Astrocyte (in vitro differentiated cells and primary cell): ENCODE measurements around the gene IRX5. TPM values are rescaled to one million over a fixed set of nuclear protein-coding genes. Genes with fewer than 3 reads are reported as not detected.

ENCODE experiments used
- DNase-seq: peaks from one replicate; pipeline ENCODE4 v3.0.0-alpha.2; 2010; ENCODE audit warnings: low read depth
- FAIRE-seq: peaks from 2 replicates; lab custom pipeline; 2011; peaks lifted over from hg19 to GRCh38; lab: Jason Lieb, UNC
- H2AFZ ChIP-seq: 2 replicates; pipeline ENCODE4 v1.6.0; 2012; ENCODE audit warnings: low read depth, low read length, inconsistent platforms
- H3K27ac ChIP-seq: 2 replicates; pipeline ENCODE4 v1.5.1; 2011; ENCODE audit warnings: low read depth, low read length, inconsistent platforms
- H3K27me3 ChIP-seq: 2 replicates; pipeline ENCODE4 v1.6.0; 2011; ENCODE audit warnings: low read length, inconsistent platforms; ENCODE audit not compliant: insufficient read depth
- H3K36me3 ChIP-seq: 2 replicates; pipeline ENCODE4 v1.5.1; 2011; ENCODE audit warnings: low read length, inconsistent platforms; ENCODE audit not compliant: insufficient read depth
- H3K4me1 ChIP-seq: 2 replicates; pipeline ENCODE4 v1.5.1; 2011; ENCODE audit warnings: low read length, inconsistent platforms; ENCODE audit not compliant: insufficient read depth
- H3K4me2 ChIP-seq: 2 replicates; pipeline ENCODE4 v1.6.0; 2012; ENCODE audit warnings: low read length, inconsistent platforms
- H3K4me3 ChIP-seq: 2 replicates; pipeline ENCODE4 v1.5.1; 2011; ENCODE audit warnings: low read depth, mild to moderate bottlenecking, low read length, inconsistent platforms; ENCODE audit not compliant: insufficient read depth
- H3K79me2 ChIP-seq: 2 replicates; pipeline ENCODE4 v1.6.0; 2012; ENCODE audit warnings: mild to moderate bottlenecking, low read length, inconsistent platforms; ENCODE audit not compliant: insufficient read depth
- H3K9ac ChIP-seq: 2 replicates; pipeline ENCODE4 v1.6.0; 2012; ENCODE audit warnings: mild to moderate bottlenecking, low read length, inconsistent platforms
- H3K9me3 ChIP-seq: 2 replicates; pipeline ENCODE4 v1.5.1; 2012; ENCODE audit warnings: low read depth, mild to moderate bottlenecking, low read length, inconsistent platforms; ENCODE audit not compliant: insufficient read depth
- H4K20me1 ChIP-seq: 2 replicates; pipeline ENCODE4 v1.6.0; 2012; ENCODE audit warnings: low read length, inconsistent platforms; ENCODE audit not compliant: insufficient read depth
- H3K27ac Mint-ChIP-seq: one replicate; pipeline ENCODE4 v1.8.0; 2021; ENCODE audit warnings: mild to moderate bottlenecking, mixed read lengths; ENCODE audit not compliant: unreplicated experiment
- H3K27me3 Mint-ChIP-seq: one replicate; pipeline ENCODE4 v1.8.0; 2021; ENCODE audit warnings: low read depth, mixed read lengths; ENCODE audit not compliant: unreplicated experiment
- H3K36me3 Mint-ChIP-seq: one replicate; pipeline ENCODE4 v1.8.0; 2021; ENCODE audit warnings: low read depth, mixed read lengths; ENCODE audit not compliant: unreplicated experiment
- H3K4me1 Mint-ChIP-seq: one replicate; pipeline ENCODE4 v1.8.0; 2021; ENCODE audit warnings: low read depth, mixed read lengths; ENCODE audit not compliant: unreplicated experiment
- H3K4me3 Mint-ChIP-seq: one replicate; pipeline ENCODE4 v1.8.0; 2021; ENCODE audit warnings: mild to moderate bottlenecking, moderate library complexity, mixed read lengths; ENCODE audit not compliant: unreplicated experiment
- H3K9me3 Mint-ChIP-seq: one replicate; pipeline ENCODE4 v1.8.0; 2021; ENCODE audit warnings: mild to moderate bottlenecking, mixed read lengths; ENCODE audit not compliant: unreplicated experiment
- EZH2 ChIP-seq: IDR thresholded peaks from 2 replicates; pipeline ENCODE4 v1.6.1; 2012; ENCODE audit warnings: mild to moderate bottlenecking, low read length, inconsistent platforms; ENCODE audit not compliant: insufficient read depth
- total RNA-seq: library from RNA; stranded (reverse); gene quantifications from 2 replicates; pipeline ENCODE4 v1.2.1, GENCODE V29; 2021
- TF ChIP-seq, protein P1 (sequence below): IDR thresholded peaks from 2 replicates; pipeline ENCODE4 v1.5.1; 2011; ENCODE audit warnings: low read depth, mild to moderate bottlenecking, inconsistent platforms, low read length, moderate library complexity; ENCODE audit not compliant: insufficient read depth

Gene IRX5
- total RNA-seq, 1 donor from 2014 or later = 0.57 TPM

DNA sequence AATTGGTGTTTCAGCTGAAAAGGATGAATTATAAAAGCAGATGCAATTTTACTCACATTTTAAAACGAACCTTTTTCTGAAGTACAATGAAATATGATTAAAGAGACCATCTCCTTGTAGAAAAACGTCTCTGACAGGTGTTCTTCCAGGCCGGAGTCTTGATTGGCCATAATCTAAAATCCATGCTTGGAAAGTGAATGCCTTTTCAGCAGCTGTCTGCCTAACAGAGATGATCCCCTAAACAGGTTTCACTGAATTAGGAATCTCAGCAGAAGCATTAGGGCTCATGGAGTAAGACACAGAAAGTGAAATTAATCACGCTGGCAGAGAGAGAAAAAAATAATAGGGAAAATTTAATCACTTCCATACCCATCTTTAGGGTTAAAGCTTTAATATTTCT, 39.3 kb upstream of the IRX5 start:
- H3K36me3 Mint-ChIP-seq = no peaks in the 10 kb centered on the region

GRCh38 chr16:54892981-54893380, 37.7 kb upstream of the IRX5 start:
- H3K27ac Mint-ChIP-seq = no peak overlapping the region
- Histone ChIP-seq H3K4me2 (no peak overlapping the region), H2AFZ (no peak overlapping the region), H3K9ac (no peak overlapping the region), H3K4me1 (no peaks in the 10 kb centered on the region), H3K36me3 (no peaks in the 10 kb centered on the region), H3K27ac (no peak overlapping the region), H3K4me3 (no peak overlapping the region), H3K27me3 (no peaks in the 10 kb centered on the region), H4K20me1 (no peaks in the 10 kb centered on the region), H3K9me3 (no peaks in the 10 kb centered on the region), H3K79me2 (no peaks in the 10 kb centered on the region)
- no peak for FAIRE-seq
- TF ChIP-seq, protein P1, sequence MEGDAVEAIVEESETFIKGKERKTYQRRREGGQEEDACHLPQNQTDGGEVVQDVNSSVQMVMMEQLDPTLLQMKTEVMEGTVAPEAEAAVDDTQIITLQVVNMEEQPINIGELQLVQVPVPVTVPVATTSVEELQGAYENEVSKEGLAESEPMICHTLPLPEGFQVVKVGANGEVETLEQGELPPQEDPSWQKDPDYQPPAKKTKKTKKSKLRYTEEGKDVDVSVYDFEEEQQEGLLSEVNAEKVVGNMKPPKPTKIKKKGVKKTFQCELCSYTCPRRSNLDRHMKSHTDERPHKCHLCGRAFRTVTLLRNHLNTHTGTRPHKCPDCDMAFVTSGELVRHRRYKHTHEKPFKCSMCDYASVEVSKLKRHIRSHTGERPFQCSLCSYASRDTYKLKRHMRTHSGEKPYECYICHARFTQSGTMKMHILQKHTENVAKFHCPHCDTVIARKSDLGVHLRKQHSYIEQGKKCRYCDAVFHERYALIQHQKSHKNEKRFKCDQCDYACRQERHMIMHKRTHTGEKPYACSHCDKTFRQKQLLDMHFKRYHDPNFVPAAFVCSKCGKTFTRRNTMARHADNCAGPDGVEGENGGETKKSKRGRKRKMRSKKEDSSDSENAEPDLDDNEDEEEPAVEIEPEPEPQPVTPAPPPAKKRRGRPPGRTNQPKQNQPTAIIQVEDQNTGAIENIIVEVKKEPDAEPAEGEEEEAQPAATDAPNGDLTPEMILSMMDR = no peak
- no peak for TF ChIP-seq EZH2
- peaks cover 2% of the 10 kb centered on the region for H3K27me3 Mint-ChIP-seq
- H3K4me3 Mint-ChIP-seq = no peak overlapping the region
- no peaks in the 10 kb centered on the region for H3K4me1 Mint-ChIP-seq
- peaks cover 2% of the 10 kb centered on the region for H3K9me3 Mint-ChIP-seq
- H3K36me3 Mint-ChIP-seq = no peaks in the 10 kb centered on the region
- no peak for DNase-seq

More for the DNA sequence above, 39.3 kb upstream of the IRX5 start:
- H3K4me3 ChIP-seq = no peak overlapping the region
- no peaks in the 10 kb centered on the region for H3K36me3 ChIP-seq
- H3K4me2 ChIP-seq = no peak overlapping the region
- no peak for DNase-seq
- no peaks in the 10 kb centered on the region for H3K27me3 ChIP-seq
- no peaks in the 10 kb centered on the region for H3K79me2 ChIP-seq
- H3K9ac ChIP-seq = no peak overlapping the region
- H2AFZ ChIP-seq = no peak overlapping the region
- no peaks in the 10 kb centered on the region for H4K20me1 ChIP-seq
- no peak for TF ChIP-seq EZH2
- TF ChIP-seq, protein P1 = no peak
- no peaks in the 10 kb centered on the region for H3K4me1 ChIP-seq
- H3K27ac ChIP-seq = no peak overlapping the region
- no peak overlapping the region for H3K27ac Mint-ChIP-seq
- H3K9me3 ChIP-seq = no peaks in the 10 kb centered on the region
- H3K4me1 Mint-ChIP-seq = no peaks in the 10 kb centered on the region
- H3K4me3 Mint-ChIP-seq = no peak overlapping the region
- H3K9me3 Mint-ChIP-seq = peaks cover 2% of the 10 kb centered on the region
- no peak for FAIRE-seq
- H3K27me3 Mint-ChIP-seq = no peaks in the 10 kb centered on the region

GRCh38 chr16:54897930-54898329, 32.7 kb upstream of the IRX5 start:
- no peak overlapping the region for H2AFZ ChIP-seq
- H3K27me3 ChIP-seq = no peaks in the 10 kb centered on the region
- H4K20me1 ChIP-seq = no peaks in the 10 kb centered on the region
- H3K4me3 ChIP-seq = no peak overlapping the region
- H3K36me3 Mint-ChIP-seq = no peaks in the 10 kb centered on the region
- no peak overlapping the region for H3K4me2 ChIP-seq
- TF ChIP-seq, protein P1 = no peak
- TF ChIP-seq EZH2 = no peak
- no peaks in the 10 kb centered on the region for H3K4me1 ChIP-seq
- H3K4me3 Mint-ChIP-seq = no peak overlapping the region
- no peak overlapping the region for H3K27ac ChIP-seq
- FAIRE-seq (no peak), DNase-seq (no peak)
- H3K9me3 Mint-ChIP-seq = peaks cover 6% of the 10 kb centered on the region
- H3K9ac ChIP-seq = no peak overlapping the region
- H3K27me3 Mint-ChIP-seq = peaks cover 4% of the 10 kb centered on the region
- no peaks in the 10 kb centered on the region for H3K36me3 ChIP-seq
- H3K4me1 Mint-ChIP-seq = no peaks in the 10 kb centered on the region
- H3K9me3 ChIP-seq = no peaks in the 10 kb centered on the region
- H3K79me2 ChIP-seq = no peaks in the 10 kb centered on the region
- no peak overlapping the region for H3K27ac Mint-ChIP-seq
